Thyroid gland (tissue), 4 donors: Measurements from ENCODE around the gene TSHZ1.

Source experiments
- POLR2A ChIP-seq, 2 donors: fragments of 450-650 bp; IDR thresholded peaks; one replicate each; pipeline ENCODE4 v1.6.1; 2017; ENCODE audit warnings: antibody characterized with exemption in 2 of 2, mild to moderate bottlenecking in 2 of 2, moderate library complexity in 1 of 2
- TF ChIP-seq, protein P1 (sequence below), 6 experiments: fragments of 200-600 bp in 3 of 6; fragments of 450-650 bp in 3 of 6; sonication (generic) in 3 of 6; IDR thresholded peaks; one replicate each; pipeline ENCODE4 v1.5.1; 2016 to 2019; ENCODE audit warnings: antibody characterized with exemption in 6 of 6, mild to moderate bottlenecking in 2 of 6, inconsistent platforms in 1 of 6, moderate library complexity in 1 of 6

DNA sequence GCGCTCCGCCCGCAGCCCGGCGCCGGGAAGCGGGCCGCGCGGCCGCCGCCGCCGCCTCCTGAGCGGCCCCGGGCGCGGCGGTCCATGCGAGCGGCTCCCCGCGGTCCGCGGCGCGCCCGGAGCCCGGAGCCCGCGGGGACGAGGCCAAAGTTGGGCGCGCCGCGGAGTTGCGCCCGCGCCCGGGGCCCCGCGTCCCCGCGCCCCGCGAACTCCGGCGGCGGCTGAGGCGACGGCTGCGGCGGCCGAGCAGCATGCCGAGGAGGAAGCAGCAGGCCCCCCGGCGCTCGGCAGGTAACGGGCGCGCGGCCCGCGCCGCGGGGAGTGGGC is 992 bp downstream of the TSHZ1 start:
- TF ChIP-seq, protein P1, sequence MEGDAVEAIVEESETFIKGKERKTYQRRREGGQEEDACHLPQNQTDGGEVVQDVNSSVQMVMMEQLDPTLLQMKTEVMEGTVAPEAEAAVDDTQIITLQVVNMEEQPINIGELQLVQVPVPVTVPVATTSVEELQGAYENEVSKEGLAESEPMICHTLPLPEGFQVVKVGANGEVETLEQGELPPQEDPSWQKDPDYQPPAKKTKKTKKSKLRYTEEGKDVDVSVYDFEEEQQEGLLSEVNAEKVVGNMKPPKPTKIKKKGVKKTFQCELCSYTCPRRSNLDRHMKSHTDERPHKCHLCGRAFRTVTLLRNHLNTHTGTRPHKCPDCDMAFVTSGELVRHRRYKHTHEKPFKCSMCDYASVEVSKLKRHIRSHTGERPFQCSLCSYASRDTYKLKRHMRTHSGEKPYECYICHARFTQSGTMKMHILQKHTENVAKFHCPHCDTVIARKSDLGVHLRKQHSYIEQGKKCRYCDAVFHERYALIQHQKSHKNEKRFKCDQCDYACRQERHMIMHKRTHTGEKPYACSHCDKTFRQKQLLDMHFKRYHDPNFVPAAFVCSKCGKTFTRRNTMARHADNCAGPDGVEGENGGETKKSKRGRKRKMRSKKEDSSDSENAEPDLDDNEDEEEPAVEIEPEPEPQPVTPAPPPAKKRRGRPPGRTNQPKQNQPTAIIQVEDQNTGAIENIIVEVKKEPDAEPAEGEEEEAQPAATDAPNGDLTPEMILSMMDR (IDR thresholded peaks at IDR 0.05), result no peak
- no peak for TF ChIP-seq POLR2A (IDR thresholded peaks at IDR 0.05)
